Liver (tissue), 9 donors: ENCODE results near the gene CLRN3. TPM values are rescaled to one million over a fixed set of nuclear protein-coding genes. Genes with fewer than 3 reads are reported as not detected.

ENCODE experiments used
- DNase-seq: peaks from one replicate; pipeline ENCODE4 v3.0.0-alpha.2; 2017; ENCODE audit warnings: low spot score
- H3K27ac ChIP-seq, 2 donors: one replicate each; pipeline ENCODE4 v1.7.0; 2013; ENCODE audit warnings: inconsistent platforms in 2 of 2, low read length in 2 of 2, control low read depth in 1 of 2, low read depth in 1 of 2, mild to moderate bottlenecking in 1 of 2
- H3K27me3 ChIP-seq, 4 donors: one replicate each; pipeline versions ENCODE4 v1.6.1 to v1.7.0; 2013; ENCODE audit warnings: low read length in 3 of 4, inconsistent platforms in 1 of 4, mild to moderate bottlenecking in 1 of 4, moderate library complexity in 1 of 4; ENCODE audit not compliant: control insufficient read depth in 4 of 4, insufficient read depth in 4 of 4
- H3K36me3 ChIP-seq, 4 donors: one replicate each; pipeline versions ENCODE4 v1.6.1 to v1.7.0; 2013; ENCODE audit warnings: low read length in 3 of 4, mild to moderate bottlenecking in 3 of 4, low read depth in 1 of 4, moderate library complexity in 1 of 4; ENCODE audit not compliant: control insufficient read depth in 4 of 4, insufficient read depth in 3 of 4
- H3K4me1 ChIP-seq, 4 donors: one replicate each; pipeline versions ENCODE4 v1.6.1 to v1.7.0; 2013; ENCODE audit warnings: low read length in 3 of 4, mild to moderate bottlenecking in 3 of 4, moderate library complexity in 1 of 4; ENCODE audit not compliant: control insufficient read depth in 4 of 4, insufficient read depth in 4 of 4
- H3K4me3 ChIP-seq, 3 donors: one replicate each; pipeline versions ENCODE4 v1.6.1 to v1.7.0; 2013; ENCODE audit warnings: low read length in 3 of 3, control low read depth in 1 of 3, low read depth in 1 of 3, mild to moderate bottlenecking in 1 of 3
- H3K9ac ChIP-seq, 2 donors: one replicate each; pipeline ENCODE4 v1.7.0; 2013; ENCODE audit warnings: low read length in 2 of 2, mild to moderate bottlenecking in 2 of 2, moderate library complexity in 2 of 2, control low read depth in 1 of 2, low read depth in 1 of 2
- H3K9me3 ChIP-seq, 4 donors: one replicate each; pipeline versions ENCODE4 v1.6.1 to v1.7.0; 2013; ENCODE audit warnings: low read length in 3 of 4; ENCODE audit not compliant: control insufficient read depth in 4 of 4
- EGR1 ChIP-seq, 2 donors: IDR thresholded peaks; 2 replicates each; pipeline ENCODE4 v1.6.1; 2016 to 2018; ENCODE audit warnings: antibody characterized with exemption in 2 of 2, low read depth in 2 of 2
- FOXA1 ChIP-seq: IDR thresholded peaks from 2 replicates; pipeline ENCODE4 v1.6.1; 2016; ENCODE audit warnings: antibody characterized with exemption
- FOXA2 ChIP-seq: IDR thresholded peaks from 2 replicates; pipeline ENCODE4 v1.6.1; 2016; ENCODE audit warnings: antibody characterized with exemption
- GABPA ChIP-seq, 2 donors: IDR thresholded peaks in 1 of 2; conservative IDR thresholded peaks in 1 of 2; 2 replicates each; pipeline ENCODE4 v1.6.1; 2016; ENCODE audit warnings: antibody characterized with exemption in 2 of 2, mild to moderate bottlenecking in 1 of 2, moderate library complexity in 1 of 2
- HNF4A ChIP-seq, 2 donors: conservative IDR thresholded peaks; 2 replicates each; pipeline ENCODE4 v1.6.1; 2016; ENCODE audit warnings: antibody characterized with exemption in 2 of 2, mild to moderate bottlenecking in 2 of 2
- HNF4G ChIP-seq: IDR thresholded peaks from 2 replicates; pipeline ENCODE4 v1.6.1; 2016; ENCODE audit warnings: antibody characterized with exemption
- JUND ChIP-seq, 2 donors: IDR thresholded peaks; 2 replicates each; pipeline ENCODE4 v1.6.1; 2016; ENCODE audit warnings: antibody characterized with exemption in 2 of 2
- NR2F2 ChIP-seq: IDR thresholded peaks from 2 replicates; pipeline ENCODE4 v1.6.1; 2016; ENCODE audit warnings: antibody characterized with exemption
- SP1 ChIP-seq: IDR thresholded peaks from 2 replicates; pipeline ENCODE4 v1.6.1; 2018; ENCODE audit warnings: antibody characterized with exemption, mild to moderate bottlenecking
- TAF1 ChIP-seq: conservative IDR thresholded peaks from 2 replicates; pipeline ENCODE4 v1.6.1; 2016; ENCODE audit warnings: antibody characterized with exemption, mild to moderate bottlenecking
- YY1 ChIP-seq: IDR thresholded peaks from 2 replicates; pipeline ENCODE4 v1.6.1; 2016; ENCODE audit warnings: antibody characterized with exemption, mild to moderate bottlenecking
- WGBS: extraction: QIAGEN DNeasy Blood & Tissue Kit; methylation state at CpG from one replicate; pipeline ENCODE4 v1.1.7; 2013; 5-methylcytosine and 5-hydroxymethylcytosine counted together
- polyA plus RNA-seq, 2 donors: library from polyadenylated mRNA; stranded (reverse) in 1 of 2; unstranded in 1 of 2; fragments of 200-250 nt in 1 of 2; fragments of >200 nt in 1 of 2; fragmentation: Nextera tagmentation in 1 of 2; extraction: Ambion mirVana in 1 of 2; gene quantifications; one replicate each; pipeline versions ENCODE4 v1.2.1 to v1.2.3, GENCODE V29; 2013 to 2015
- total RNA-seq, 2 donors: library from RNA; depleted of rRNA; stranded (reverse); fragments of >200 nt; gene quantifications; one replicate each; pipeline ENCODE4 v1.2.3, GENCODE V29; 2014
- TF ChIP-seq, protein P1 (sequence below): fragments of 150-350 bp; IDR thresholded peaks from 2 replicates; pipeline ENCODE4 v1.5.1; 2017; ENCODE audit warnings: improper control_type of control experiment, low read depth, low read length; ENCODE audit not compliant: missing input control
- TF ChIP-seq, protein P2 (sequence below): IDR thresholded peaks from 2 replicates; pipeline ENCODE4 v1.6.1; 2016; ENCODE audit warnings: antibody characterized with exemption, mild to moderate bottlenecking
- TF ChIP-seq, protein P3 (sequence below): IDR thresholded peaks from 2 replicates; pipeline ENCODE4 v1.6.1; 2016; ENCODE audit warnings: antibody characterized with exemption
- TF ChIP-seq, protein P4 (sequence below): IDR thresholded peaks from 2 replicates; pipeline ENCODE4 v1.6.1; 2016; ENCODE audit warnings: antibody characterized with exemption
- donor health status: healthy.
- donor health status: healthy.
- donor health status: healthy.
- donor health status: healthy.
- donor health status: healthy.

Gene CLRN3
- total and polyA plus RNA-seq, 4 donors: 0.33 to 16.9 (median 6.9) TPM

DNA sequence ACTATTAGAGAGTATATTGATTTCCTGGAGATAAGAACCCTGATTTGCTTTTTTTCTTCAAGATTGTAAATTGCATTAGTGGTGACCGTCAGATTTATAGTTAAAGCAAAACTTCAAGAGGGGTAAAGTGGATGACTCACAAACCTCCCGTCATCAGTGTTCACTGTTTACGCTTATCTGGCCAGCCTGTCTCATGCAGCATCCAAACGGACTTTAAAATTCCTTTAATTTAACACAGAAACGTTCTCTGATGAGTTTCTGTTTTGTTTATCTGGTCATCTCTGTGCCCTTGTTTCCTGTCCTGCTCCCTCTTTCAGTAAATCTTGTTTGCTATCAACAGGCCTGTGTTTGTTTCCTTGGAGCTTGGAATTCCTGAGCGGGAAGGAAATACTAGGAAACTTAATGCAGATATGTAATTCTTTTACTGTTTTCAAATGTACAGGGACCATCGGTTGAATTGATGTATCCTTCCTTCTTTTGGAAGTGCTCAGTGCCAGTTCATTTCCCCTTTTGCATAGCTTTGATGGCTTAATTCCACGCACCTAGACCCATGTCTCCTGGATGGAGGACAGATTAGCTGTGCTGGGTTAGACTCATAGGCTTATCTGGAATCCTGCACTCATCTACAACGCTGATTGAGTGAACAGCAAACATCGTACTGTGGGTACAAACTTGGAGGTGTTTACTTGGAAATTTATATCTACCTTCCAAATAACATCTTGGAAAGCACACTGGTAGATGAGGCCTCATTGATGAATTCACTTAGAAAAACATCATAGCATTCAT, 35.5 kb upstream of the CLRN3 start:
- no peak overlapping the region for H3K4me3 ChIP-seq
- TF ChIP-seq EGR1 (IDR thresholded peaks at IDR 0.05; ENCODE audit: low read depth in 2 of 2) (no peak), NR2F2 (no peak), HNF4A (conservative IDR thresholded peaks at IDR 0.05) (no peak), TAF1 (no peak), FOXA1 (no peak), JUND (IDR thresholded peaks at IDR 0.05) (no peak), FOXA2 (no peak), YY1 (no peak), HNF4G (no peak)
- TF ChIP-seq, protein P1, sequence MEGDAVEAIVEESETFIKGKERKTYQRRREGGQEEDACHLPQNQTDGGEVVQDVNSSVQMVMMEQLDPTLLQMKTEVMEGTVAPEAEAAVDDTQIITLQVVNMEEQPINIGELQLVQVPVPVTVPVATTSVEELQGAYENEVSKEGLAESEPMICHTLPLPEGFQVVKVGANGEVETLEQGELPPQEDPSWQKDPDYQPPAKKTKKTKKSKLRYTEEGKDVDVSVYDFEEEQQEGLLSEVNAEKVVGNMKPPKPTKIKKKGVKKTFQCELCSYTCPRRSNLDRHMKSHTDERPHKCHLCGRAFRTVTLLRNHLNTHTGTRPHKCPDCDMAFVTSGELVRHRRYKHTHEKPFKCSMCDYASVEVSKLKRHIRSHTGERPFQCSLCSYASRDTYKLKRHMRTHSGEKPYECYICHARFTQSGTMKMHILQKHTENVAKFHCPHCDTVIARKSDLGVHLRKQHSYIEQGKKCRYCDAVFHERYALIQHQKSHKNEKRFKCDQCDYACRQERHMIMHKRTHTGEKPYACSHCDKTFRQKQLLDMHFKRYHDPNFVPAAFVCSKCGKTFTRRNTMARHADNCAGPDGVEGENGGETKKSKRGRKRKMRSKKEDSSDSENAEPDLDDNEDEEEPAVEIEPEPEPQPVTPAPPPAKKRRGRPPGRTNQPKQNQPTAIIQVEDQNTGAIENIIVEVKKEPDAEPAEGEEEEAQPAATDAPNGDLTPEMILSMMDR: no peak
- TF ChIP-seq, protein P2, sequence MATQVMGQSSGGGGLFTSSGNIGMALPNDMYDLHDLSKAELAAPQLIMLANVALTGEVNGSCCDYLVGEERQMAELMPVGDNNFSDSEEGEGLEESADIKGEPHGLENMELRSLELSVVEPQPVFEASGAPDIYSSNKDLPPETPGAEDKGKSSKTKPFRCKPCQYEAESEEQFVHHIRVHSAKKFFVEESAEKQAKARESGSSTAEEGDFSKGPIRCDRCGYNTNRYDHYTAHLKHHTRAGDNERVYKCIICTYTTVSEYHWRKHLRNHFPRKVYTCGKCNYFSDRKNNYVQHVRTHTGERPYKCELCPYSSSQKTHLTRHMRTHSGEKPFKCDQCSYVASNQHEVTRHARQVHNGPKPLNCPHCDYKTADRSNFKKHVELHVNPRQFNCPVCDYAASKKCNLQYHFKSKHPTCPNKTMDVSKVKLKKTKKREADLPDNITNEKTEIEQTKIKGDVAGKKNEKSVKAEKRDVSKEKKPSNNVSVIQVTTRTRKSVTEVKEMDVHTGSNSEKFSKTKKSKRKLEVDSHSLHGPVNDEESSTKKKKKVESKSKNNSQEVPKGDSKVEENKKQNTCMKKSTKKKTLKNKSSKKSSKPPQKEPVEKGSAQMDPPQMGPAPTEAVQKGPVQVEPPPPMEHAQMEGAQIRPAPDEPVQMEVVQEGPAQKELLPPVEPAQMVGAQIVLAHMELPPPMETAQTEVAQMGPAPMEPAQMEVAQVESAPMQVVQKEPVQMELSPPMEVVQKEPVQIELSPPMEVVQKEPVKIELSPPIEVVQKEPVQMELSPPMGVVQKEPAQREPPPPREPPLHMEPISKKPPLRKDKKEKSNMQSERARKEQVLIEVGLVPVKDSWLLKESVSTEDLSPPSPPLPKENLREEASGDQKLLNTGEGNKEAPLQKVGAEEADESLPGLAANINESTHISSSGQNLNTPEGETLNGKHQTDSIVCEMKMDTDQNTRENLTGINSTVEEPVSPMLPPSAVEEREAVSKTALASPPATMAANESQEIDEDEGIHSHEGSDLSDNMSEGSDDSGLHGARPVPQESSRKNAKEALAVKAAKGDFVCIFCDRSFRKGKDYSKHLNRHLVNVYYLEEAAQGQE: no peak
- TF ChIP-seq, protein P3, sequence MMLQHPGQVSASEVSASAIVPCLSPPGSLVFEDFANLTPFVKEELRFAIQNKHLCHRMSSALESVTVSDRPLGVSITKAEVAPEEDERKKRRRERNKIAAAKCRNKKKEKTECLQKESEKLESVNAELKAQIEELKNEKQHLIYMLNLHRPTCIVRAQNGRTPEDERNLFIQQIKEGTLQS: no peak
- TF ChIP-seq, protein P4, sequence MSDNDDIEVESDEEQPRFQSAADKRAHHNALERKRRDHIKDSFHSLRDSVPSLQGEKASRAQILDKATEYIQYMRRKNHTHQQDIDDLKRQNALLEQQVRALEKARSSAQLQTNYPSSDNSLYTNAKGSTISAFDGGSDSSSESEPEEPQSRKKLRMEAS: no peak
- peaks cover 0 to 5% (median 2%) of the 10 kb centered on the region in 4 donors for H3K9me3 ChIP-seq
- H3K9ac ChIP-seq: no peak overlapping the region
- H3K4me1 ChIP-seq: no peaks in the 10 kb centered on the region
- no peak overlapping the region for H3K27ac ChIP-seq
- WGBS: 58% methylated on average over 10 of the region's 10 CpGs
- DNase-seq: no peak
- no peaks in the 10 kb centered on the region for H3K27me3 ChIP-seq
- H3K36me3 ChIP-seq: no peaks in the 10 kb centered on the region

DNA sequence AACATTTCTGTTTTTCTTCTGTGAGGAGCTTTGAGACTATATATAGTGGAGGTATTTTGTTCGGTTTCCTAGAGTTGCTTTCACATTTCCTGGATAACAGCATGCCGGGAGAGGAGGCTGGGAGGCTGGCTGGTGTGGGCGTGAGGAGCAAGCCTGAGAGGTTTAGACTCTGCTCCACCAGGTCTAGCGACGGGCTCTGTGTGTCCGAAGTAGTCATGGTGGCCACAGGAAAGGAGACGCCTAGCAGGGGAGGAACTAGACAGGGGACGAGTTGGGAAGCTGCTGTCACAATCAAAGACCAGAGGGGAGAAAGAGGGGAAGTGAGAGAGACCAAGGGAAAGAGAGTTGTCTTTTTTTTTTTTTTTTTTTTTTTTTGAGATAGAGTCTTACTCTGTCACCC, 33.7 kb upstream of the CLRN3 start:
- no peaks in the 10 kb centered on the region for H3K4me1 ChIP-seq
- no peak overlapping the region for H3K27ac ChIP-seq
- no peaks in the 10 kb centered on the region for H3K9me3 ChIP-seq
- no peaks in the 10 kb centered on the region for H3K36me3 ChIP-seq
- H3K4me3 ChIP-seq: no peak overlapping the region
- no peak overlapping the region for H3K9ac ChIP-seq
- TF ChIP-seq HNF4A (conservative IDR thresholded peaks at IDR 0.05) (no peak), SP1 (no peak), GABPA (IDR thresholded peaks at IDR 0.05 in 1 of 2, conservative IDR thresholded peaks at IDR 0.05 in 1 of 2) (no peak), NR2F2 (no peak), HNF4G (no peak)
- TF ChIP-seq, protein P1: no peak
- TF ChIP-seq, protein P2: no peak
- no peak for DNase-seq
- 74% methylated on average over 8 of the region's 8 CpGs for WGBS
- H3K27me3 ChIP-seq: no peaks in the 10 kb centered on the region
